Panc1 (cell line): ENCODE measurements around the gene PDK3. TPM values are rescaled to one million over a fixed set of nuclear protein-coding genes. Genes with fewer than 3 reads are reported as not detected.

ENCODE experiments used
- ATAC-seq: fragments of 200-7000 bp; cut with Tn5 transposase; 2 replicates; pipeline ENCODE4 v1.9.1; 2020; ENCODE audit warnings: mild to moderate bottlenecking, moderate library complexity
- BruUV-seq: library from RNA; stranded (reverse); fragments of 400-500 nt; replicated peaks from 2 replicates; lab custom pipeline; 2021; lab: Mats Ljungman, UMichigan
- CTCF ChIA-PET: fragments of 300-600 bp; sonication (Branson Sonifier 250); formaldehyde crosslinking; loops from one replicate; lab custom pipeline; 2022; ENCODE audit warnings: antibody characterized with exemption; lab: Charles Lee
- POLR2A ChIA-PET: fragments of 300-600 bp; sonication (Branson Sonifier 250); formaldehyde crosslinking; loops from one replicate; lab custom pipeline; 2022; ENCODE audit warnings: antibody characterized with exemption; lab: Charles Lee
- DNase-seq: peaks from one replicate; pipeline ENCODE4 v3.0.0-alpha.2; 2010; ENCODE audit warnings: low read depth, low spot score
- H3K27ac ChIP-seq: 2 replicates; pipeline ENCODE4 v1.5.1; 2011; ENCODE audit warnings: mild to moderate bottlenecking, low read length, inconsistent platforms
- H3K27me3 ChIP-seq: fragments of 200-500 bp; sonication (Bioruptor generic); 2 replicates; pipeline ENCODE4 v1.6.0; 2014; ENCODE audit warnings: low read length, inconsistent platforms; ENCODE audit not compliant: control insufficient read depth, insufficient read depth
- H3K36me3 ChIP-seq: fragments of 200-500 bp; sonication (Bioruptor generic); 2 replicates; pipeline ENCODE4 v1.5.1; 2014; ENCODE audit warnings: inconsistent platforms, mild to moderate bottlenecking, low read length, moderate library complexity; ENCODE audit not compliant: control insufficient read depth, insufficient read depth
- H3K4me1 ChIP-seq: 2 replicates; pipeline ENCODE4 v1.5.1; 2011; ENCODE audit warnings: inconsistent platforms, mild to moderate bottlenecking, low read length, moderate library complexity; ENCODE audit not compliant: control insufficient read depth, insufficient read depth
- H3K4me3 ChIP-seq, 2 experiments: 2 replicates each; pipeline ENCODE4 v1.5.1; 2011 to 2012; ENCODE audit warnings: low read depth in 2 of 2, low read length in 2 of 2, mild to moderate bottlenecking in 2 of 2, inconsistent platforms in 1 of 2, moderate library complexity in 1 of 2
- H3K9me3 ChIP-seq: fragments of 200-500 bp; sonication (Bioruptor generic); 2 replicates; pipeline ENCODE4 v1.5.1; 2014; ENCODE audit warnings: low read depth, mild to moderate bottlenecking, inconsistent platforms, low read length, moderate library complexity; ENCODE audit not compliant: control insufficient read depth, insufficient read depth
- POLR2AphosphoS5 ChIP-seq: IDR thresholded peaks from 2 replicates; pipeline ENCODE4 v1.6.1; 2012; ENCODE audit warnings: mild to moderate bottlenecking, low read depth, low read length, moderate library complexity
- SIN3A ChIP-seq: IDR thresholded peaks from 2 replicates; pipeline ENCODE4 v1.6.1; 2012; ENCODE audit warnings: low read depth, mild to moderate bottlenecking, low read length, moderate library complexity, borderline replicate concordance; ENCODE audit not compliant: insufficient read depth
- TCF7L2 ChIP-seq: IDR thresholded peaks from 2 replicates; pipeline ENCODE4 v1.6.1; 2011; ENCODE audit warnings: mild to moderate bottlenecking, low read depth, low read length, inconsistent platforms
- in situ Hi-C: cut with HindIII; loops from 2 replicates; pipeline ENCODE4 v1.10.0; 2016; ENCODE audit warnings: low sequenced_read_pairs, low pct_unique_long_range_greater_than_20kb
- intact Hi-C: fragments of 100-400 bp; cut with micrococcal nuclease; formaldehyde crosslinking; loops from one replicate; pipeline ENCODE4 v1.10.0; 2022; ENCODE audit not compliant: unreplicated experiment
- total RNA-seq: library from RNA; stranded (reverse); gene quantifications from one replicate; pipeline ENCODE4 v1.2.1, GENCODE V29; 2021; ENCODE audit not compliant: unreplicated experiment
- TF ChIP-seq, protein P1 (sequence below), 2 experiments: IDR thresholded peaks; 2 replicates each; pipeline ENCODE4 v1.6.1; 2011 to 2012; ENCODE audit warnings: low read depth in 2 of 2, control low read depth in 1 of 2, low read length in 1 of 2, mild to moderate bottlenecking in 1 of 2, moderate library complexity in 1 of 2; ENCODE audit not compliant: insufficient read depth in 1 of 2
- TF ChIP-seq, protein P2 (sequence below): fragments of 450-650 bp; IDR thresholded peaks from 2 replicates; pipeline ENCODE4 v1.5.1; 2017; ENCODE audit warnings: mild to moderate bottlenecking

Gene PDK3
- total RNA-seq, 1 experiment from 2014 or later, result 5.5 TPM

DNA sequence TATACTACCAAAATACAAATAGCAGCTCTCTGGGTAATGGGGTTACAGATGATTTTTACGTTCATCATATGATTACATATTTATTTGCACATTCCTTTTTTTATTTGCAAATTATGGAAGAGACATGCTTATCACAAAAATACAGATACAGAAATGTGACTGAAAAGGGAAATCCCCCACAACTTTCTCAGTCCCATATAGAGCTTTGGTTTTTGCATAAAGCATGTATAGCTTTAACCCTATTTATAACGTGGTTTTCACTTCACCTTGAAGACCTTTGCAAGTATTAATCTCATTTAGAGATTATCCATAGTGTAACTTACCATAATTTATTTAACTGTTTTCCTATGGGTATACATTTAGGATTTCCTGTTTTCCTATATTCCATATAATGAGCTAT is 55.4 kb downstream of the PDK3 start:
- no peaks in the 10 kb centered on the region for H3K4me1 ChIP-seq
- no TSS peak for BruUV-seq
- no peak overlapping the region for H3K4me3 ChIP-seq
- ATAC-seq (no peak), DNase-seq (no peak)
- no peaks in the 10 kb centered on the region for H3K27me3 ChIP-seq
- no peak overlapping the region for H3K27ac ChIP-seq
- H3K9me3 ChIP-seq, result no peaks in the 10 kb centered on the region
- in situ Hi-C loops (no loop called here), intact Hi-C loops (no loop called here)
- H3K36me3 ChIP-seq, result no peaks in the 10 kb centered on the region
- TF ChIP-seq SIN3A (no peak), TCF7L2 (no peak), POLR2AphosphoS5 (no peak)
- TF ChIP-seq, protein P1, sequence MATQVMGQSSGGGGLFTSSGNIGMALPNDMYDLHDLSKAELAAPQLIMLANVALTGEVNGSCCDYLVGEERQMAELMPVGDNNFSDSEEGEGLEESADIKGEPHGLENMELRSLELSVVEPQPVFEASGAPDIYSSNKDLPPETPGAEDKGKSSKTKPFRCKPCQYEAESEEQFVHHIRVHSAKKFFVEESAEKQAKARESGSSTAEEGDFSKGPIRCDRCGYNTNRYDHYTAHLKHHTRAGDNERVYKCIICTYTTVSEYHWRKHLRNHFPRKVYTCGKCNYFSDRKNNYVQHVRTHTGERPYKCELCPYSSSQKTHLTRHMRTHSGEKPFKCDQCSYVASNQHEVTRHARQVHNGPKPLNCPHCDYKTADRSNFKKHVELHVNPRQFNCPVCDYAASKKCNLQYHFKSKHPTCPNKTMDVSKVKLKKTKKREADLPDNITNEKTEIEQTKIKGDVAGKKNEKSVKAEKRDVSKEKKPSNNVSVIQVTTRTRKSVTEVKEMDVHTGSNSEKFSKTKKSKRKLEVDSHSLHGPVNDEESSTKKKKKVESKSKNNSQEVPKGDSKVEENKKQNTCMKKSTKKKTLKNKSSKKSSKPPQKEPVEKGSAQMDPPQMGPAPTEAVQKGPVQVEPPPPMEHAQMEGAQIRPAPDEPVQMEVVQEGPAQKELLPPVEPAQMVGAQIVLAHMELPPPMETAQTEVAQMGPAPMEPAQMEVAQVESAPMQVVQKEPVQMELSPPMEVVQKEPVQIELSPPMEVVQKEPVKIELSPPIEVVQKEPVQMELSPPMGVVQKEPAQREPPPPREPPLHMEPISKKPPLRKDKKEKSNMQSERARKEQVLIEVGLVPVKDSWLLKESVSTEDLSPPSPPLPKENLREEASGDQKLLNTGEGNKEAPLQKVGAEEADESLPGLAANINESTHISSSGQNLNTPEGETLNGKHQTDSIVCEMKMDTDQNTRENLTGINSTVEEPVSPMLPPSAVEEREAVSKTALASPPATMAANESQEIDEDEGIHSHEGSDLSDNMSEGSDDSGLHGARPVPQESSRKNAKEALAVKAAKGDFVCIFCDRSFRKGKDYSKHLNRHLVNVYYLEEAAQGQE (IDR thresholded peaks at IDR 0.05; ENCODE audit: insufficient read depth in 1 of 2, low read depth in 2 of 2, low read length in 1 of 2), result no peak
- TF ChIP-seq, protein P2, sequence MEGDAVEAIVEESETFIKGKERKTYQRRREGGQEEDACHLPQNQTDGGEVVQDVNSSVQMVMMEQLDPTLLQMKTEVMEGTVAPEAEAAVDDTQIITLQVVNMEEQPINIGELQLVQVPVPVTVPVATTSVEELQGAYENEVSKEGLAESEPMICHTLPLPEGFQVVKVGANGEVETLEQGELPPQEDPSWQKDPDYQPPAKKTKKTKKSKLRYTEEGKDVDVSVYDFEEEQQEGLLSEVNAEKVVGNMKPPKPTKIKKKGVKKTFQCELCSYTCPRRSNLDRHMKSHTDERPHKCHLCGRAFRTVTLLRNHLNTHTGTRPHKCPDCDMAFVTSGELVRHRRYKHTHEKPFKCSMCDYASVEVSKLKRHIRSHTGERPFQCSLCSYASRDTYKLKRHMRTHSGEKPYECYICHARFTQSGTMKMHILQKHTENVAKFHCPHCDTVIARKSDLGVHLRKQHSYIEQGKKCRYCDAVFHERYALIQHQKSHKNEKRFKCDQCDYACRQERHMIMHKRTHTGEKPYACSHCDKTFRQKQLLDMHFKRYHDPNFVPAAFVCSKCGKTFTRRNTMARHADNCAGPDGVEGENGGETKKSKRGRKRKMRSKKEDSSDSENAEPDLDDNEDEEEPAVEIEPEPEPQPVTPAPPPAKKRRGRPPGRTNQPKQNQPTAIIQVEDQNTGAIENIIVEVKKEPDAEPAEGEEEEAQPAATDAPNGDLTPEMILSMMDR, result no peak
- CTCF ChIA-PET, result no interaction called here
- POLR2A ChIA-PET, result no interaction called here

DNA sequence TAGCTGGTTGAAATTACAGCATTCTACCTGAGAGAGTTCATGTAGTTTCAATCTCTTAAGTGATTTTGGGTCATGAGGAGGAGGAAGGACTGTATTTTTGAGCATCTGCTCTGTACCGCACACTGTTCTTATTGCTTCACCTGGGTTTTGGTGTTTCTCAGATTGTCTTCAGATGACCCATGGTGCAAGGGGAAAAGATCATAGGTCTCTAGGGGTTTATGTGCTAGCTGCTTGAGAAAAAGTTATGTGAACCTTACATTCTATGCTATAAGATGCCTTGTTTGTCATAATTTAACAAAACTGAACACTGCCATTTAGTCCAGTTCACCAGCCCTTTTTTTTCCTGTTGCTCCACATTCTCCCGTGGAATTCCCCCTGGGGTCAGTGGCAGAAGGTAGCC is 60.4 kb downstream of the PDK3 start:
- no TSS peak for BruUV-seq
- no peak overlapping the region for H3K4me3 ChIP-seq
- H3K27me3 ChIP-seq, result no peaks in the 10 kb centered on the region
- POLR2A ChIA-PET, result no interaction called here
- intact Hi-C loops, result no loop called here
- in situ Hi-C loops, result no loop called here
- H3K9me3 ChIP-seq, result no peaks in the 10 kb centered on the region
- H3K36me3 ChIP-seq, result no peaks in the 10 kb centered on the region
- DNase-seq (no peak), ATAC-seq (no peak)
- CTCF ChIA-PET, result no interaction called here
- TF ChIP-seq, protein P1 (IDR thresholded peaks at IDR 0.05; ENCODE audit: insufficient read depth in 1 of 2, low read depth in 2 of 2, low read length in 1 of 2), result no peak
- no peak for TF ChIP-seq SIN3A
- TF ChIP-seq, protein P2, result no peak
- no peak for TF ChIP-seq TCF7L2
- no peak for TF ChIP-seq POLR2AphosphoS5
- H3K4me1 ChIP-seq, result no peaks in the 10 kb centered on the region
- no peak overlapping the region for H3K27ac ChIP-seq
